H9 (cell line): ENCODE results near the gene STX17. TPM values are rescaled to one million over a fixed set of nuclear protein-coding genes. Genes with fewer than 3 reads are reported as not detected.

Experiments
- DNase-seq: peaks from one replicate; pipeline ENCODE4 v3.0.0-alpha.2; 2017
- H2AFZ ChIP-seq: one replicate; pipeline ENCODE4 v1.6.1; 2013; ENCODE audit warnings: mild to moderate bottlenecking, low read length, control low read depth, moderate library complexity
- H2AK5ac ChIP-seq: 2 replicates; pipeline ENCODE4 v1.6.1; 2013; ENCODE audit warnings: low read length, control low read depth, mixed read lengths; ENCODE audit not compliant: insufficient read length
- H2BK120ac ChIP-seq: one replicate; pipeline ENCODE4 v1.6.1; 2013; ENCODE audit warnings: low read depth, mild to moderate bottlenecking, low read length, control low read depth, inconsistent platforms; ENCODE audit not compliant: poor library complexity, severe bottlenecking
- H2BK12ac ChIP-seq: 2 replicates; pipeline ENCODE4 v1.6.1; 2013; ENCODE audit warnings: low read length, control low read depth, mixed read lengths, low read depth; ENCODE audit not compliant: insufficient read length
- H2BK15ac ChIP-seq: 2 replicates; pipeline ENCODE4 v1.6.1; 2013; ENCODE audit warnings: low read depth, low read length, control low read depth
- H2BK20ac ChIP-seq: one replicate; pipeline ENCODE4 v1.6.1; 2013; ENCODE audit warnings: low read depth, mild to moderate bottlenecking, low read length, control low read depth, inconsistent platforms; ENCODE audit not compliant: poor library complexity, severe bottlenecking
- H2BK5ac ChIP-seq: 2 replicates; pipeline ENCODE4 v1.6.1; 2013; ENCODE audit warnings: low read length, control low read depth, mixed read lengths; ENCODE audit not compliant: insufficient read length
- H3K14ac ChIP-seq: 2 replicates; pipeline ENCODE4 v1.6.1; 2013; ENCODE audit warnings: low read length, control low read depth; ENCODE audit not compliant: insufficient read depth
- H3K18ac ChIP-seq: 2 replicates; pipeline ENCODE4 v1.6.1; 2013; ENCODE audit warnings: low read depth, mild to moderate bottlenecking, mixed read lengths, low read length, control low read depth; ENCODE audit not compliant: insufficient read length
- H3K23ac ChIP-seq: 2 replicates; pipeline ENCODE4 v1.6.1; 2013; ENCODE audit warnings: low read length, control low read depth, mixed read lengths, low read depth; ENCODE audit not compliant: insufficient read length
- H3K23me2 ChIP-seq: 2 replicates; pipeline ENCODE4 v1.6.1; 2013; ENCODE audit warnings: low read depth, mild to moderate bottlenecking, mixed read lengths, low read length, control low read depth; ENCODE audit not compliant: insufficient read length, poor library complexity, severe bottlenecking
- H3K27ac ChIP-seq: 2 replicates; pipeline ENCODE4 v1.5.1; 2013; ENCODE audit warnings: low read length, control low read depth, mixed read lengths, low read depth; ENCODE audit not compliant: insufficient read length
- H3K27me3 ChIP-seq: 2 replicates; pipeline ENCODE4 v1.6.1; 2013; ENCODE audit warnings: low read length, control low read depth, inconsistent platforms; ENCODE audit not compliant: insufficient read depth
- H3K4ac ChIP-seq: 2 replicates; pipeline ENCODE4 v1.6.1; 2013; ENCODE audit warnings: low read depth, mild to moderate bottlenecking, control low read depth, inconsistent platforms, low read length, moderate library complexity
- H3K4me1 ChIP-seq: 2 replicates; pipeline ENCODE4 v1.6.1; 2013; ENCODE audit warnings: low read length, control low read depth, inconsistent platforms; ENCODE audit not compliant: insufficient read depth
- H3K4me2 ChIP-seq: 2 replicates; pipeline ENCODE4 v1.6.1; 2013; ENCODE audit warnings: low read length, control low read depth, mixed read lengths; ENCODE audit not compliant: insufficient read length, insufficient read depth
- H3K56ac ChIP-seq: 2 replicates; pipeline ENCODE4 v1.6.1; 2013; ENCODE audit warnings: low read depth, mild to moderate bottlenecking, mixed read lengths, low read length, control low read depth; ENCODE audit not compliant: insufficient read length
- H3K79me1 ChIP-seq: 2 replicates; pipeline ENCODE4 v1.6.1; 2013; ENCODE audit warnings: low read depth, mild to moderate bottlenecking, moderate library complexity, low read length, control low read depth, inconsistent platforms; ENCODE audit not compliant: insufficient read depth, poor library complexity, severe bottlenecking
- H3K79me2 ChIP-seq: 2 replicates; pipeline ENCODE4 v1.6.1; 2013; ENCODE audit warnings: low read length, control low read depth, inconsistent platforms; ENCODE audit not compliant: insufficient read depth
- H3K9ac ChIP-seq: 2 replicates; pipeline ENCODE4 v1.6.1; 2013; ENCODE audit warnings: low read length, control low read depth, mixed read lengths; ENCODE audit not compliant: insufficient read length; ENCODE audit errors: extremely low read depth
- H3K9me3 ChIP-seq: one replicate; pipeline ENCODE4 v1.6.1; 2013; ENCODE audit warnings: low read depth, low read length, inconsistent platforms; ENCODE audit not compliant: control insufficient read depth
- H3T11ph ChIP-seq: one replicate; pipeline ENCODE4 v1.6.1; 2013; ENCODE audit warnings: mild to moderate bottlenecking, low read length, control low read depth, inconsistent platforms
- H4K20me1 ChIP-seq: one replicate; pipeline ENCODE4 v1.6.1; 2013; ENCODE audit not compliant: control insufficient read depth, insufficient read length, insufficient read depth
- H4K5ac ChIP-seq: 2 replicates; pipeline ENCODE4 v1.6.1; 2013; ENCODE audit warnings: low read depth, mild to moderate bottlenecking, mixed read lengths, low read length, control low read depth; ENCODE audit not compliant: insufficient read length
- H4K8ac ChIP-seq: replicated peaks from 2 replicates; pipeline ENCODE4 v1.6.1; 2013; ENCODE audit warnings: low read length, control low read depth, mixed read lengths, low read depth; ENCODE audit not compliant: insufficient read length
- H4K91ac ChIP-seq: 2 replicates; pipeline ENCODE4 v1.6.1; 2013; ENCODE audit warnings: low read depth, mild to moderate bottlenecking, moderate library complexity, mixed read lengths, low read length, control low read depth; ENCODE audit not compliant: insufficient read length
- H3K27ac Mint-ChIP-seq, 3 experiments: 2 replicates in 2 of 3; 3 replicates in 1 of 3; pipeline ENCODE4 v1.8.0; 2020 to 2021; ENCODE audit warnings: mixed read lengths in 3 of 3, mild to moderate bottlenecking in 1 of 3, moderate library complexity in 1 of 3
- H3K27me3 Mint-ChIP-seq: 2 replicates; pipeline ENCODE4 v1.8.0; 2021; ENCODE audit warnings: low read depth, mild to moderate bottlenecking, moderate library complexity, mixed read lengths
- H3K36me3 Mint-ChIP-seq, 3 experiments: 2 replicates in 2 of 3; 3 replicates in 1 of 3; pipeline ENCODE4 v1.8.0; 2020 to 2021; ENCODE audit warnings: low read depth in 3 of 3, mixed read lengths in 3 of 3; ENCODE audit not compliant: insufficient read depth in 1 of 3
- H3K4me1 Mint-ChIP-seq, 2 experiments: 2 replicates each; pipeline ENCODE4 v1.8.0; 2020; ENCODE audit warnings: mixed read lengths in 2 of 2
- H3K4me3 Mint-ChIP-seq, 2 experiments: 2 replicates in 1 of 2; 3 replicates in 1 of 2; pipeline ENCODE4 v1.8.0; 2020 to 2021; ENCODE audit warnings: mild to moderate bottlenecking in 2 of 2, mixed read lengths in 2 of 2, moderate library complexity in 1 of 2
- H3K9me3 Mint-ChIP-seq, 2 experiments: 2 replicates in 1 of 2; 3 replicates in 1 of 2; pipeline ENCODE4 v1.8.0; 2020; ENCODE audit warnings: mild to moderate bottlenecking in 2 of 2, mixed read lengths in 2 of 2, moderate library complexity in 1 of 2
- CTCF ChIP-seq: fragments of 200-600 bp; sonication (generic); conservative IDR thresholded peaks from 3 replicates; pipeline ENCODE4 v1.8.0; 2021; ENCODE audit warnings: antibody characterized with exemption, mild to moderate bottlenecking
- total RNA-seq: library from RNA; stranded (reverse); gene quantifications from 2 replicates; pipeline ENCODE4 v1.2.1, GENCODE V29; 2021

Gene STX17
- total RNA-seq, 1 experiment from 2014 or later, result 21.2 TPM

DNA sequence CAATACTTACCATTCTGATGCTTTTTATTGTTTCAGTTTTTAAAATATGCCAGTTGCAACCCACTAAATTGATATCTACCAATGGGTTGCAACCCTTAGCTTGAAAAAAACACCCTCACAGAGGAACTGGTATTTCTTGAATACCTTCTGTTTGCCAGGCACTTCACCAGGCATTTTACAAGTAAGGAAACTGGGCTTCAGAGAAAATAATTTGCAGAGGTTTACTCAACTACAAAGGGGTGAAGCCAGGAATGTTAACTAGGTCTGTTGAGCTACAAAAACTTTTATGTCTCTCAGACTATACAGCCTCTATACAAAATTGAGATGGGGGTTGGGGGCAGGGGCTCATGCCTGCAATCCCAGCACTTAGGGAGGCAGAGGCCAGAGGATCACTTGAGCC, 65.0 kb downstream of the STX17 start:
- H3K27ac ChIP-seq, result no peak overlapping the region
- no peak overlapping the region for H4K8ac ChIP-seq
- H3T11ph ChIP-seq, result no peak overlapping the region
- H3K56ac ChIP-seq, result no peak overlapping the region
- H2BK5ac ChIP-seq, result no peak overlapping the region
- H2AK5ac ChIP-seq, result no peak overlapping the region
- no peaks in the 10 kb centered on the region for H4K20me1 ChIP-seq
- DNase-seq, result no peak
- H3K18ac ChIP-seq, result no peak overlapping the region
- no peak overlapping the region for H3K27ac Mint-ChIP-seq
- H3K4me1 ChIP-seq, result no peaks in the 10 kb centered on the region
- no peak overlapping the region for H3K9ac ChIP-seq
- no peak overlapping the region for H3K4me3 Mint-ChIP-seq
- no peak overlapping the region for H3K4me2 ChIP-seq
- H3K27me3 ChIP-seq, result no peaks in the 10 kb centered on the region
- peaks cover 21 to 23% of the 10 kb centered on the region in 2 experiments for H3K4me1 Mint-ChIP-seq
- H2BK12ac ChIP-seq, result no peak overlapping the region
- no peak overlapping the region for H3K4ac ChIP-seq
- no peak for TF ChIP-seq CTCF
- H2BK15ac ChIP-seq, result no peak overlapping the region
- no peaks in the 10 kb centered on the region for H3K79me1 ChIP-seq
- H2AFZ ChIP-seq, result no peak overlapping the region
- H3K36me3 Mint-ChIP-seq, result no peaks in the 10 kb centered on the region; a peak in 1 of 7 replicates
- H2BK120ac ChIP-seq, result no peak overlapping the region
- H3K9me3 Mint-ChIP-seq, result no peaks in the 10 kb centered on the region; a peak in 1 of 5 replicates
- H4K5ac ChIP-seq, result no peak overlapping the region
- H3K9me3 ChIP-seq, result no peaks in the 10 kb centered on the region
- H3K14ac ChIP-seq, result no peak overlapping the region
- no peak overlapping the region for H3K23ac ChIP-seq
- no peak overlapping the region for H4K91ac ChIP-seq
- no peaks in the 10 kb centered on the region for H3K27me3 Mint-ChIP-seq
- H3K23me2 ChIP-seq, result peaks cover 2% of the 10 kb centered on the region
- H2BK20ac ChIP-seq, result no peak overlapping the region
- no peaks in the 10 kb centered on the region for H3K79me2 ChIP-seq
